K562 (cell line): ENCODE data around the gene THOC5.
"Not testable (repeated sequence)": the region's sequence is repeated elsewhere in the genome, so short reads cannot be mapped to it uniquely, and the experiment has no call there.

Experiments
- CTCF ChIP-seq, 3 experiments: IDR thresholded peaks in 2 of 3; conservative IDR thresholded peaks in 1 of 3; 2 replicates each; pipeline ENCODE4 v1.5.1; 2011 to 2012; ENCODE audit warnings: low read length in 3 of 3, mild to moderate bottlenecking in 3 of 3, control low read depth in 2 of 3, improper control_type of control experiment in 1 of 3, inconsistent platforms in 1 of 3, low read depth in 1 of 3, mixed read lengths in 1 of 3, moderate library complexity in 1 of 3; ENCODE audit not compliant: insufficient read depth in 2 of 3
- ESRRA ChIP-seq: fragments of 450-650 bp; IDR thresholded peaks from 2 replicates; pipeline ENCODE4 v1.6.1; 2014; ENCODE audit warnings: low read depth, mild to moderate bottlenecking, moderate library complexity, borderline replicate concordance

GRCh38 chr22:29586193-29586705, 32.7 kb upstream of the THOC5 start:
- not testable (repeated sequence) for TF ChIP-seq ESRRA; CTCF (IDR thresholded peaks at IDR 0.05 in 2 of 3, conservative IDR thresholded peaks at IDR 0.05 in 1 of 3; ENCODE audit: insufficient read depth in 2 of 3, low read depth in 1 of 3, low read length in 3 of 3)
